Activated CD4-positive, alpha-beta T cell treated with anti-CD3 and anti-CD28 coated beads for 36 hours (primary cell): ENCODE results near the gene SLC5A6. TPM values are rescaled to one million over a fixed set of nuclear protein-coding genes. Genes with fewer than 3 reads are reported as not detected.
A peak's percentile ranks its signal among the peaks of the same experiment; 100 is the strongest.

Source experiments
- ATAC-seq: fragments of 200-7000 bp; cut with Tn5 transposase; one replicate; pipeline ENCODE4 v1.10.0; 2021; ENCODE audit warnings: mild to moderate bottlenecking, moderate library complexity
- CTCF ChIA-PET: fragments of 350-600 bp; sonication (Branson Sonifier 250); formaldehyde crosslinking; loops from one replicate; lab custom pipeline; 2021; ENCODE audit warnings: antibody characterized with exemption; lab: Charles Lee
- POLR2A ChIA-PET: fragments of 350-600 bp; sonication (Branson Sonifier 250); formaldehyde crosslinking; loops from one replicate; lab custom pipeline; 2021; ENCODE audit warnings: antibody characterized with exemption, inconsistent platforms; lab: Charles Lee
- DNase-seq: peaks from one replicate; pipeline ENCODE4 v3.0.0-alpha.2; 2020
- H3K27ac Mint-ChIP-seq: one replicate; pipeline ENCODE4 v1.8.0; 2021; ENCODE audit warnings: mixed read lengths
- H3K27me3 Mint-ChIP-seq: one replicate; pipeline ENCODE4 v1.8.0; 2021; ENCODE audit warnings: mixed read lengths
- H3K36me3 Mint-ChIP-seq: one replicate; pipeline ENCODE4 v1.8.0; 2021; ENCODE audit warnings: low read depth, mixed read lengths
- H3K4me1 Mint-ChIP-seq: one replicate; pipeline ENCODE4 v1.8.0; 2021; ENCODE audit warnings: mixed read lengths
- H3K4me3 Mint-ChIP-seq: one replicate; pipeline ENCODE4 v1.8.0; 2021; ENCODE audit warnings: mild to moderate bottlenecking, moderate library complexity, mixed read lengths
- H3K9me3 Mint-ChIP-seq: one replicate; pipeline ENCODE4 v1.8.0; 2021; ENCODE audit warnings: low read depth, mixed read lengths
- intact Hi-C, 2 experiments: fragments of 100-400 bp; cut with DNase I in 1 of 2; cut with micrococcal nuclease in 1 of 2; formaldehyde crosslinking; loops; one replicate each; pipeline versions ENCODE4 v1.14.2 to v1.15.1; 2022 to 2024; cut with DNase I, micrococcal nuclease
- total RNA-seq, 2 experiments: library from RNA; stranded (reverse); gene quantifications; one replicate each; pipeline ENCODE4 v1.2.3, GENCODE V29; 2021

The SLC5A6 gene
- total RNA-seq, 2 experiments from 2014 or later = 27.3 to 34.9 TPM

- ATAC-seq = no peak
- intact Hi-C loops = no loop called here
- Mint-ChIP-seq H3K27ac (no peak overlapping the region), H3K9me3 (no peaks in the 10 kb centered on the region), H3K36me3 (peaks cover 80% of the 10 kb centered on the region), H3K4me1 (no peaks in the 10 kb centered on the region), H3K4me3 (no peak overlapping the region), H3K27me3 (no peaks in the 10 kb centered on the region)
- ChIA-PET POLR2A (interaction anchor here (0.7 kb wide), 1 partner anchor 142 kb away, joined by 3 read pairs; no protein-coding TSS in a partner anchor), CTCF (interaction anchor here (0.6 kb wide), 1 partner anchor 237 kb away, joined by 3 read pairs; no protein-coding TSS in a partner anchor)
- no peak for DNase-seq
Observed at GRCh38 chr2:27236626-27237025, 24.6 kb upstream of the SLC5A6 start.

GRCh38 chr2:27236136-27236535, 24.1 kb upstream of the SLC5A6 start:
- ATAC-seq = no peak
- H3K4me1 Mint-ChIP-seq = no peaks in the 10 kb centered on the region
- H3K4me3 Mint-ChIP-seq = no peak overlapping the region
- no peaks in the 10 kb centered on the region for H3K9me3 Mint-ChIP-seq
- ChIA-PET POLR2A (interaction anchor here (0.5 to 0.7 kb wide), 2 partner anchors 27 to 141 kb away, joined by 3 to 4 read pairs; no protein-coding TSS in a partner anchor), CTCF (no interaction called here)
- intact Hi-C loops = no loop called here
- peaks cover 79% of the 10 kb centered on the region for H3K36me3 Mint-ChIP-seq
- no peaks in the 10 kb centered on the region for H3K27me3 Mint-ChIP-seq
- no peak overlapping the region for H3K27ac Mint-ChIP-seq
- DNase-seq = no peak

DNA sequence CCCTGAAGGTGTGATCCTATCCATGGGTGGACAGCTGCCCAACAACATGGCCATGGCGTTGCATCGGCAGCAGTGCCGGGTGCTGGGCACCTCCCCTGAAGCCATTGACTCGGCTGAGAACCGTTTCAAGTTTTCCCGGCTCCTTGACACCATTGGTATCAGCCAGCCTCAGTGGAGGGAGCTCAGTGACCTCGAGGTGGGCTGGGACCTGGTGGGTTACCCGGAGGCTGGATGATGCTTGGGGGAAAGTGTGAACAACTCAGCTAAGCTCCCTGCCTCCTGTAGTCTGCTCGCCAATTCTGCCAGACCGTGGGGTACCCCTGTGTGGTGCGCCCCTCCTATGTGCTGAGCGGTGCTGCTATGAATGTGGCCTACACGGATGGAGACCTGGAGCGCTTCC, 21.3 kb upstream of the SLC5A6 start:
- H3K27me3 Mint-ChIP-seq = no peaks in the 10 kb centered on the region
- intact Hi-C loops = no loop called here
- H3K36me3 Mint-ChIP-seq = peaks cover 73% of the 10 kb centered on the region
- DNase-seq = no peak
- no peak overlapping the region for H3K4me3 Mint-ChIP-seq
- H3K27ac Mint-ChIP-seq = no peak overlapping the region
- no peaks in the 10 kb centered on the region for H3K4me1 Mint-ChIP-seq
- CTCF ChIA-PET = interaction anchor here (0.6 kb wide), 1 partner anchor 69 kb away, joined by 3 read pairs; no protein-coding TSS in a partner anchor
- POLR2A ChIA-PET = interaction anchor here (0.6 kb wide), 1 partner anchor 283 kb away, joined by 6 read pairs; no protein-coding TSS in a partner anchor
- no peaks in the 10 kb centered on the region for H3K9me3 Mint-ChIP-seq
- no peak for ATAC-seq

DNA sequence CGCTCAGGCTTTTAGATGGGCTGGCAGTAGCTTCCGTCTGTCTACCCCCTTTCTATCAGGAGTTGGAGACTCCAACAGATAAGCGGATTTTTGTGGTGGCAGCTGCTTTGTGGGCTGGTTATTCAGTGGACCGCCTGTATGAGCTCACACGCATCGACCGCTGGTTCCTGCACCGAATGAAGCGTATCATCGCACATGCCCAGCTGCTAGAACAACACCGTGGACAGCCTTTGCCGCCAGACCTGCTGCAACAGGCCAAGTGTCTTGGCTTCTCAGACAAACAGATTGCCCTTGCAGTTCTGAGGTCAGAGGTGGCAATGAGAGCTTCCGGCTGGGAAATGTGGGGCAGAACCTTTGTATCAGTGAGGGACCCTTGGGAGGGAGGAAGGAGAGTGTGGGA, 19.9 kb upstream of the SLC5A6 start:
- H3K9me3 Mint-ChIP-seq = no peaks in the 10 kb centered on the region
- ChIA-PET CTCF (interaction anchor here (0.8 to 1.2 kb wide), 4 partner anchors 9 to 72 kb away, joined by 3 to 5 read pairs (median 4); no protein-coding TSS in a partner anchor), POLR2A (no interaction called here)
- DNase-seq = no peak
- no peak overlapping the region for H3K27ac Mint-ChIP-seq
- H3K4me1 Mint-ChIP-seq = no peaks in the 10 kb centered on the region
- H3K4me3 Mint-ChIP-seq = no peak overlapping the region
- no peaks in the 10 kb centered on the region for H3K27me3 Mint-ChIP-seq
- H3K36me3 Mint-ChIP-seq = peaks cover 74% of the 10 kb centered on the region
- ATAC-seq = no peak
- intact Hi-C loops = no loop called here

- Mint-ChIP-seq H3K9me3 (no peaks in the 10 kb centered on the region), H3K27me3 (no peaks in the 10 kb centered on the region), H3K27ac (no peak overlapping the region), H3K36me3 (peaks cover 74% of the 10 kb centered on the region), H3K4me1 (no peaks in the 10 kb centered on the region), H3K4me3 (no peak overlapping the region)
- ChIA-PET POLR2A (no interaction called here), CTCF (no interaction called here)
- no peak for ATAC-seq
- DNase-seq = no peak
- intact Hi-C loops = no loop called here
Observed at GRCh38 chr2:27227501-27227900, 15.4 kb upstream of the SLC5A6 start.

- ChIA-PET CTCF (interaction anchor here (0.6 kb wide), 1 partner anchor 738 kb away, joined by 6 read pairs; no protein-coding TSS in a partner anchor), POLR2A (no interaction called here)
- peaks cover 74% of the 10 kb centered on the region for H3K36me3 Mint-ChIP-seq
- ATAC-seq = no peak
- no peak for DNase-seq
- H3K4me1 Mint-ChIP-seq = no peaks in the 10 kb centered on the region
- no peak overlapping the region for H3K4me3 Mint-ChIP-seq
- H3K9me3 Mint-ChIP-seq = no peaks in the 10 kb centered on the region
- no peaks in the 10 kb centered on the region for H3K27me3 Mint-ChIP-seq
- intact Hi-C loops = no loop called here
- H3K27ac Mint-ChIP-seq = no peak overlapping the region
Observed at GRCh38 chr2:27225526-27225925, 13.5 kb upstream of the SLC5A6 start.

DNA sequence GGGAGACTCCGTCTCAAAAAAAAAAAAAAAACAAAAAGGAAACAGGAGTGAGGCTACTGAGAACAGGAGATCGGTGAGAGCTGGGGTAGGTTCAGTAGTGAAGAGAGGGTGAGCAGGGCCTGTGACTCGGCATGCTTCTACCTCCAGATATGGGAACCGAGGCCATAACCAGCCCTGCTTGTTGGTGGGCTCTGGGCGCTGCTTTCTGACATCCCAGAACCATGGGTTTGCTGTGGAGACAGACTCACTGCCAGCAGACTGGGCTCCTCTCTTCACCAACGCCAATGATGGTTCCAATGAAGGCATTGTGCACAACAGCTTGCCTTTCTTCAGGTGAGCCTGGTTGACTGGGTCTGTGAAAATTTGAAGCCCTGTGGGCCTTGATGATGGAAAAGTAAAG, 11.3 kb upstream of the SLC5A6 start:
- DNase-seq = no peak
- H3K27me3 Mint-ChIP-seq = no peaks in the 10 kb centered on the region
- intact Hi-C loops = no loop called here
- ATAC-seq = no peak
- peaks cover 14% of the 10 kb centered on the region for H3K4me1 Mint-ChIP-seq
- no peak overlapping the region for H3K27ac Mint-ChIP-seq
- no peaks in the 10 kb centered on the region for H3K9me3 Mint-ChIP-seq
- peaks cover 78% of the 10 kb centered on the region for H3K36me3 Mint-ChIP-seq
- CTCF ChIA-PET = interaction anchor here (0.6 kb wide), 1 partner anchor 9 kb away, joined by 4 read pairs; no protein-coding TSS in a partner anchor
- POLR2A ChIA-PET = interaction anchor here (0.8 kb wide), 1 partner anchor 224 kb away, joined by 3 read pairs; no protein-coding TSS in a partner anchor
- no peak overlapping the region for H3K4me3 Mint-ChIP-seq

GRCh38 chr2:27222407-27222806, 10.3 kb upstream of the SLC5A6 start:
- peaks cover 20% of the 10 kb centered on the region for H3K4me1 Mint-ChIP-seq
- ATAC-seq (no peak), DNase-seq (no peak)
- peaks cover 78% of the 10 kb centered on the region for H3K36me3 Mint-ChIP-seq
- ChIA-PET POLR2A (no interaction called here), CTCF (no interaction called here)
- no peaks in the 10 kb centered on the region for H3K9me3 Mint-ChIP-seq
- no peak overlapping the region for H3K4me3 Mint-ChIP-seq
- intact Hi-C loops = no loop called here
- no peak overlapping the region for H3K27ac Mint-ChIP-seq
- no peaks in the 10 kb centered on the region for H3K27me3 Mint-ChIP-seq

GRCh38 chr2:27221166-27221565, 9.1 kb upstream of the SLC5A6 start:
- Mint-ChIP-seq H3K27me3 (no peaks in the 10 kb centered on the region), H3K36me3 (peaks cover 78% of the 10 kb centered on the region), H3K27ac (no peak overlapping the region), H3K4me3 (no peak overlapping the region), H3K9me3 (no peaks in the 10 kb centered on the region), H3K4me1 (peaks cover 28% of the 10 kb centered on the region)
- CTCF ChIA-PET = no interaction called here
- intact Hi-C loops = no loop called here
- DNase-seq (no peak), ATAC-seq (no peak)
- POLR2A ChIA-PET = no interaction called here

- H3K9me3 Mint-ChIP-seq = no peaks in the 10 kb centered on the region
- H3K4me1 Mint-ChIP-seq = peaks cover 31% of the 10 kb centered on the region
- H3K36me3 Mint-ChIP-seq = peaks cover 80% of the 10 kb centered on the region
- H3K27me3 Mint-ChIP-seq = no peaks in the 10 kb centered on the region
- DNase-seq (no peak), ATAC-seq (no peak)
- intact Hi-C loops = no loop called here
- ChIA-PET CTCF (interaction anchor here (0.6 to 0.9 kb wide), 2 partner anchors 53 to 433 kb away, joined by 3 read pairs; no protein-coding TSS in a partner anchor), POLR2A (no interaction called here)
- H3K27ac Mint-ChIP-seq = no peak overlapping the region
- no peak overlapping the region for H3K4me3 Mint-ChIP-seq
Observed at GRCh38 chr2:27220091-27220490, 8.0 kb upstream of the SLC5A6 start.

DNA sequence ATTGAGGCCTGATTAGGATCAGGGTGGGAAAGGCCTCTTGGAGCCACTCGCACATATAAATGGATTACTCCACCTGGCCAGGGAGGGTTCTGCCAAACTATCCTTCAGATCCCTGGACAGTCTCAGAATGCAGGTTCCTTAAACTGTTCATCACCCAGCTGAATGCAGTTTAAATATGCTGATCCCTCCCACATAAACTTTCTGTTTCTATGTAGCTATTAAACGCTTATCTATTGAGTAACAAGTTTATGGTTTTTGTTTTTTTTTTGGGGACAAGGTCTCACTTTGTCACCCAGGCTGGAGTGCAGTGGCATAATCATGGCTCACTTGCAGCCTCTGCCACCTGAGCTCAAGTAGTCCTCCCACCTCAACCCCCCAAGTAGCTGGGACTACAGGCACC, 7.0 kb upstream of the SLC5A6 start:
- no peak overlapping the region for H3K27ac Mint-ChIP-seq
- intact Hi-C loops = loop anchor here in 1 of 2 experiments (1.0 to 10.0 kb wide), 3 partner anchors 99 to 1676 kb away; partner anchors contain the start of genes FOSL2 and WDR43
- H3K36me3 Mint-ChIP-seq = peaks cover 75% of the 10 kb centered on the region
- H3K9me3 Mint-ChIP-seq = no peaks in the 10 kb centered on the region
- CTCF ChIA-PET = interaction anchor here (0.6 to 1.2 kb wide), 5 partner anchors 54 to 805 kb away, joined by 3 read pairs; no protein-coding TSS in a partner anchor
- H3K27me3 Mint-ChIP-seq = no peaks in the 10 kb centered on the region
- DNase-seq = no peak
- POLR2A ChIA-PET = interaction anchor here (0.6 to 0.7 kb wide), 3 partner anchors 13 to 240 kb away, joined by 3 to 4 read pairs (median 3); no protein-coding TSS in a partner anchor
- ATAC-seq = no peak
- peak overlapping the region; percentile 93 for H3K4me3 Mint-ChIP-seq
- peaks cover 32% of the 10 kb centered on the region for H3K4me1 Mint-ChIP-seq

DNA sequence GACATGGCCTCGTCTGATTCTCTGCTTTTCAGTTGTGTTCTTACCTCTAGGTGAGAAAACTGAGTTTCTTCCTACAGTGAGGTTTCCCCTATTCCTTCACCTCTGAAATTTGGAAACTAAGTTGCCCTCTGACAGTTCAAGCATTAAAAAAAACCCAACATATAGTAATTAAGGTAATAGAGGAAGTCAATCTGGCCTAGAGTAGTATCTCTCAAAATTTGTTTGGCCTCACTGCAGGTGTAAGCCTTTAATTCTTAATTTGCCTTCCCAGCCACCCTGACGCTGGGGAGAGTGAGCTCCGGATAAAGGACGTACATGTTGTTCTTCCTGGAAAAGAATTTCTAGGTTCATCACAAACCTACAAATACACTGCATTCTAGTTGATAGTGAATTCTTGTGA, 6.5 kb upstream of the SLC5A6 start:
- Mint-ChIP-seq H3K4me1 (peaks cover 34% of the 10 kb centered on the region), H3K27me3 (no peaks in the 10 kb centered on the region), H3K27ac (peak overlapping the region; percentile 87), H3K36me3 (peaks cover 74% of the 10 kb centered on the region), H3K9me3 (no peaks in the 10 kb centered on the region), H3K4me3 (peak overlapping the region; percentile 93)
- DNase-seq (no peak), ATAC-seq (no peak)
- POLR2A ChIA-PET = interaction anchor here (0.7 kb wide), 2 partner anchors 53 to 240 kb away, joined by 3 read pairs; no protein-coding TSS in a partner anchor
- CTCF ChIA-PET = interaction anchor here (0.6 to 1.2 kb wide), 2 partner anchors 256 to 804 kb away, joined by 3 read pairs; no protein-coding TSS in a partner anchor
- intact Hi-C loops = loop anchor here in 1 of 2 experiments (1.0 to 10.0 kb wide), 4 partner anchors 100 to 1676 kb away; partner anchors contain the start of genes FOSL2, GTF3C2 and WDR43
